GM23338 (cell line): ENCODE measurements around the gene GARIN6. TPM values are rescaled to one million over a fixed set of nuclear protein-coding genes. Genes with fewer than 3 reads are reported as not detected.

Experiments
- ATAC-seq: fragments of 200-7000 bp; cut with Tn5 transposase; 3 replicates; pipeline ENCODE4 v1.9.1; 2020
- DNase-seq: peaks from one replicate; pipeline ENCODE4 v3.0.0-alpha.2; 2015; ENCODE audit warnings: low spot score
- H2AFZ ChIP-seq: fragments of 200-600 bp; sonication (generic); 2 replicates; pipeline ENCODE4 v1.8.0; 2016; ENCODE audit warnings: antibody characterized with exemption, mild to moderate bottlenecking, moderate library complexity
- H3F3A ChIP-seq: fragments of 200-600 bp; sonication (generic); replicated peaks from 2 replicates; pipeline ENCODE4 v1.8.0; 2017; ENCODE audit warnings: antibody characterized with exemption, mixed run types, low read depth
- H3K27ac ChIP-seq: fragments of 200-600 bp; sonication (generic); 2 replicates; pipeline ENCODE4 v1.6.1; 2016; ENCODE audit warnings: low read depth
- H3K27me3 ChIP-seq: fragments of 200-600 bp; sonication (generic); 2 replicates; pipeline ENCODE4 v1.8.0; 2016; ENCODE audit warnings: mild to moderate bottlenecking, mixed run types, moderate library complexity; ENCODE audit not compliant: insufficient read depth
- H3K36me3 ChIP-seq: fragments of 200-600 bp; sonication (generic); 2 replicates; pipeline ENCODE4 v1.8.0; 2016; ENCODE audit warnings: mild to moderate bottlenecking; ENCODE audit not compliant: insufficient read depth
- H3K4me1 ChIP-seq: fragments of 200-600 bp; sonication (generic); 2 replicates; pipeline ENCODE4 v1.8.0; 2016; ENCODE audit warnings: mild to moderate bottlenecking, moderate library complexity; ENCODE audit not compliant: insufficient read depth
- H3K4me2 ChIP-seq: fragments of 200-600 bp; sonication (generic); 2 replicates; pipeline ENCODE4 v1.7.1; 2017; ENCODE audit warnings: mixed run types
- H3K4me3 ChIP-seq: fragments of 200-600 bp; sonication (generic); 2 replicates; pipeline ENCODE4 v1.6.1; 2016; ENCODE audit warnings: mixed run types
- H3K79me2 ChIP-seq: fragments of 200-600 bp; sonication (generic); replicated peaks from 2 replicates; pipeline ENCODE4 v1.8.0; 2017; ENCODE audit warnings: mild to moderate bottlenecking; ENCODE audit not compliant: insufficient read depth
- H3K9me2 ChIP-seq: fragments of 200-600 bp; sonication (generic); 2 replicates; pipeline ENCODE4 v1.8.0; 2017; ENCODE audit not compliant: insufficient read depth
- H4K20me1 ChIP-seq: fragments of 200-600 bp; sonication (generic); replicated peaks from 2 replicates; pipeline ENCODE4 v1.8.0; 2017; ENCODE audit warnings: mild to moderate bottlenecking; ENCODE audit not compliant: insufficient read depth
- H3K27ac Mint-ChIP-seq: 2 replicates; pipeline ENCODE4 v1.8.0; 2020; ENCODE audit warnings: inconsistent platforms, mild to moderate bottlenecking, moderate library complexity, mixed read lengths
- H3K27me3 Mint-ChIP-seq: 3 replicates; pipeline ENCODE4 v1.8.0; 2022; ENCODE audit warnings: low read depth, mild to moderate bottlenecking, moderate library complexity, mixed read lengths, inconsistent platforms; ENCODE audit not compliant: insufficient read depth, poor library complexity
- H3K36me3 Mint-ChIP-seq: 3 replicates; pipeline ENCODE4 v1.8.0; 2021; ENCODE audit warnings: low read depth, mild to moderate bottlenecking, inconsistent platforms, moderate library complexity, mixed read lengths
- H3K4me1 Mint-ChIP-seq: 3 replicates; pipeline ENCODE4 v1.8.0; 2020; ENCODE audit warnings: mild to moderate bottlenecking, inconsistent platforms, mixed read lengths
- H3K4me3 Mint-ChIP-seq: 3 replicates; pipeline ENCODE4 v1.8.0; 2021; ENCODE audit warnings: moderate library complexity, mild to moderate bottlenecking, inconsistent platforms, mixed read lengths
- H3K9me3 Mint-ChIP-seq: 3 replicates; pipeline ENCODE4 v1.8.0; 2020; ENCODE audit warnings: moderate library complexity, mild to moderate bottlenecking, inconsistent platforms, mixed read lengths
- CREB1 ChIP-seq: fragments of 250-450 bp; sonication (Bioruptor Pico); IDR thresholded peaks from 2 replicates; pipeline ENCODE4 v1.5.0; 2020; ENCODE audit warnings: low read depth, mild to moderate bottlenecking, moderate library complexity
- CTCF ChIP-seq, 2 experiments: fragments of 200-600 bp in 1 of 2; sonication (generic) in 1 of 2; conservative IDR thresholded peaks; 2 replicates each; pipeline versions ENCODE4 v1.5.1 to v1.6.1; 2016 to 2017; ENCODE audit warnings: antibody characterized with exemption in 2 of 2, low read depth in 2 of 2, mild to moderate bottlenecking in 2 of 2, moderate library complexity in 1 of 2
- EZH2 ChIP-seq: fragments of 200-600 bp; sonication (generic); IDR thresholded peaks from one replicate; pipeline ENCODE4 v1.8.0; 2017; ENCODE audit warnings: antibody characterized with exemption, mild to moderate bottlenecking, low read depth; ENCODE audit not compliant: unreplicated experiment
- EZH2phosphoT487 ChIP-seq: fragments of 200-600 bp; sonication (generic); IDR thresholded peaks from one replicate; pipeline ENCODE4 v1.8.1; 2018; ENCODE audit warnings: antibody characterized with exemption; ENCODE audit not compliant: unreplicated experiment
- JUNB ChIP-seq: IDR thresholded peaks from one replicate; pipeline ENCODE4 v1.6.1; 2016; ENCODE audit warnings: antibody characterized with exemption; ENCODE audit not compliant: unreplicated experiment
- NANOG ChIP-seq: IDR thresholded peaks from 2 replicates; pipeline ENCODE4 v1.6.1; 2016; ENCODE audit warnings: antibody characterized with exemption, borderline replicate concordance
- STAT1 ChIP-seq: IDR thresholded peaks from one replicate; pipeline ENCODE4 v1.6.1; 2016; ENCODE audit warnings: antibody characterized with exemption; ENCODE audit not compliant: unreplicated experiment
- ZNF331 ChIP-seq: fragments of 250-450 bp; sonication (Bioruptor Pico); IDR thresholded peaks from 2 replicates; pipeline ENCODE4 v1.5.0; 2020; ENCODE audit warnings: low read depth, mild to moderate bottlenecking, moderate library complexity
- polyA plus RNA-seq: library from polyadenylated mRNA; unstranded; fragments of >200 nt; fragmentation: Nextera tagmentation; extraction: Ambion mirVana; gene quantifications from 2 replicates; pipeline ENCODE4 v1.2.1, GENCODE V29; 2016
- total RNA-seq: library from RNA; depleted of rRNA; stranded (reverse); fragments of >200 nt; shearing (Covaris generic); gene quantifications from 2 replicates; pipeline ENCODE4 v1.2.3, GENCODE V29; 2014
- TF ChIP-seq, protein P1 (sequence below): IDR thresholded peaks from 2 replicates; pipeline ENCODE4 v1.6.1; 2016; ENCODE audit warnings: antibody characterized with exemption
- TF ChIP-seq, protein P2 (sequence below): fragments of 250-450 bp; sonication (Bioruptor Pico); IDR thresholded peaks from 2 replicates; pipeline ENCODE4 v1.5.0; 2020; ENCODE audit warnings: mild to moderate bottlenecking, moderate library complexity

GARIN6 gene
- total and polyA plus RNA-seq, 2 experiments from 2014 or later, result 0.44 TPM; not detected in 1

- TF ChIP-seq CREB1 (CRISPR knock-in tag), result no peak
- TF ChIP-seq, protein P1, sequence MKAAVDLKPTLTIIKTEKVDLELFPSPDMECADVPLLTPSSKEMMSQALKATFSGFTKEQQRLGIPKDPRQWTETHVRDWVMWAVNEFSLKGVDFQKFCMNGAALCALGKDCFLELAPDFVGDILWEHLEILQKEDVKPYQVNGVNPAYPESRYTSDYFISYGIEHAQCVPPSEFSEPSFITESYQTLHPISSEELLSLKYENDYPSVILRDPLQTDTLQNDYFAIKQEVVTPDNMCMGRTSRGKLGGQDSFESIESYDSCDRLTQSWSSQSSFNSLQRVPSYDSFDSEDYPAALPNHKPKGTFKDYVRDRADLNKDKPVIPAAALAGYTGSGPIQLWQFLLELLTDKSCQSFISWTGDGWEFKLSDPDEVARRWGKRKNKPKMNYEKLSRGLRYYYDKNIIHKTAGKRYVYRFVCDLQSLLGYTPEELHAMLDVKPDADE, result no peak
- TF ChIP-seq CTCF (conservative IDR thresholded peaks at IDR 0.05; ENCODE audit: low read depth in 2 of 2), result peak; percentile 95 to 96
- no peak for TF ChIP-seq EZH2
These were observed 28.0 kb upstream of the GARIN6 start (continued) for GRCh38 chr12:99619389-99620158.

DNA sequence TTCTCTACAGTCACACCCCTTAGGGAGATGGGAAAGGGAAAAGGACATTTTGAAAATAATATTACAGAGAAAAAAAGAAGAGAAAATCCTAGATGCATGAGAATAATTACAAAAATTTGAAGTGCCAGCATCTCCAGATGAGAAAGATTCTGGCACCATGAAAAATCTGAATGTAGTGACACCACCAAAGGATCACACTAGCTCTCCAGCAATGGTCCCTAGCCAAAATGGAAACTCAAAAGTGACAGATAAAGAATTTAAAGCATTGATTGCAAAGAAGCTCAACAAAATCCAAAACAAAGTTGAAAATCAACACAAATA lies 27.4 kb upstream of the GARIN6 start:
- H4K20me1 ChIP-seq, result no peaks in the 10 kb centered on the region
- ATAC-seq (no peak), DNase-seq (no peak)
- H3K9me3 Mint-ChIP-seq, result no peaks in the 10 kb centered on the region; the same call in 1 of the 3 replicates
- no peak overlapping the region for H3K4me3 Mint-ChIP-seq
- H3K36me3 ChIP-seq, result no peaks in the 10 kb centered on the region
- peaks cover 4% of the 10 kb centered on the region; the same call in 1 of the 3 replicates for H3K36me3 Mint-ChIP-seq
- H3K4me3 ChIP-seq, result no peak overlapping the region
- H3F3A ChIP-seq, result no peaks in the 10 kb centered on the region
- H3K79me2 ChIP-seq, result no peaks in the 10 kb centered on the region
- no peak overlapping the region for H3K4me2 ChIP-seq
- H3K27ac ChIP-seq, result no peak overlapping the region
- no peaks in the 10 kb centered on the region for H3K27me3 ChIP-seq
- H3K4me1 ChIP-seq, result peaks cover 4% of the 10 kb centered on the region; the same call in 1 of the 2 replicates
- no peak overlapping the region for H3K27ac Mint-ChIP-seq
- H3K4me1 Mint-ChIP-seq, result no peaks in the 10 kb centered on the region
- no peak overlapping the region for H2AFZ ChIP-seq
- no peaks in the 10 kb centered on the region for H3K9me2 ChIP-seq
- peaks cover 1% of the 10 kb centered on the region for H3K27me3 Mint-ChIP-seq
- TF ChIP-seq, protein P1, result no peak
- TF ChIP-seq, protein P2, sequence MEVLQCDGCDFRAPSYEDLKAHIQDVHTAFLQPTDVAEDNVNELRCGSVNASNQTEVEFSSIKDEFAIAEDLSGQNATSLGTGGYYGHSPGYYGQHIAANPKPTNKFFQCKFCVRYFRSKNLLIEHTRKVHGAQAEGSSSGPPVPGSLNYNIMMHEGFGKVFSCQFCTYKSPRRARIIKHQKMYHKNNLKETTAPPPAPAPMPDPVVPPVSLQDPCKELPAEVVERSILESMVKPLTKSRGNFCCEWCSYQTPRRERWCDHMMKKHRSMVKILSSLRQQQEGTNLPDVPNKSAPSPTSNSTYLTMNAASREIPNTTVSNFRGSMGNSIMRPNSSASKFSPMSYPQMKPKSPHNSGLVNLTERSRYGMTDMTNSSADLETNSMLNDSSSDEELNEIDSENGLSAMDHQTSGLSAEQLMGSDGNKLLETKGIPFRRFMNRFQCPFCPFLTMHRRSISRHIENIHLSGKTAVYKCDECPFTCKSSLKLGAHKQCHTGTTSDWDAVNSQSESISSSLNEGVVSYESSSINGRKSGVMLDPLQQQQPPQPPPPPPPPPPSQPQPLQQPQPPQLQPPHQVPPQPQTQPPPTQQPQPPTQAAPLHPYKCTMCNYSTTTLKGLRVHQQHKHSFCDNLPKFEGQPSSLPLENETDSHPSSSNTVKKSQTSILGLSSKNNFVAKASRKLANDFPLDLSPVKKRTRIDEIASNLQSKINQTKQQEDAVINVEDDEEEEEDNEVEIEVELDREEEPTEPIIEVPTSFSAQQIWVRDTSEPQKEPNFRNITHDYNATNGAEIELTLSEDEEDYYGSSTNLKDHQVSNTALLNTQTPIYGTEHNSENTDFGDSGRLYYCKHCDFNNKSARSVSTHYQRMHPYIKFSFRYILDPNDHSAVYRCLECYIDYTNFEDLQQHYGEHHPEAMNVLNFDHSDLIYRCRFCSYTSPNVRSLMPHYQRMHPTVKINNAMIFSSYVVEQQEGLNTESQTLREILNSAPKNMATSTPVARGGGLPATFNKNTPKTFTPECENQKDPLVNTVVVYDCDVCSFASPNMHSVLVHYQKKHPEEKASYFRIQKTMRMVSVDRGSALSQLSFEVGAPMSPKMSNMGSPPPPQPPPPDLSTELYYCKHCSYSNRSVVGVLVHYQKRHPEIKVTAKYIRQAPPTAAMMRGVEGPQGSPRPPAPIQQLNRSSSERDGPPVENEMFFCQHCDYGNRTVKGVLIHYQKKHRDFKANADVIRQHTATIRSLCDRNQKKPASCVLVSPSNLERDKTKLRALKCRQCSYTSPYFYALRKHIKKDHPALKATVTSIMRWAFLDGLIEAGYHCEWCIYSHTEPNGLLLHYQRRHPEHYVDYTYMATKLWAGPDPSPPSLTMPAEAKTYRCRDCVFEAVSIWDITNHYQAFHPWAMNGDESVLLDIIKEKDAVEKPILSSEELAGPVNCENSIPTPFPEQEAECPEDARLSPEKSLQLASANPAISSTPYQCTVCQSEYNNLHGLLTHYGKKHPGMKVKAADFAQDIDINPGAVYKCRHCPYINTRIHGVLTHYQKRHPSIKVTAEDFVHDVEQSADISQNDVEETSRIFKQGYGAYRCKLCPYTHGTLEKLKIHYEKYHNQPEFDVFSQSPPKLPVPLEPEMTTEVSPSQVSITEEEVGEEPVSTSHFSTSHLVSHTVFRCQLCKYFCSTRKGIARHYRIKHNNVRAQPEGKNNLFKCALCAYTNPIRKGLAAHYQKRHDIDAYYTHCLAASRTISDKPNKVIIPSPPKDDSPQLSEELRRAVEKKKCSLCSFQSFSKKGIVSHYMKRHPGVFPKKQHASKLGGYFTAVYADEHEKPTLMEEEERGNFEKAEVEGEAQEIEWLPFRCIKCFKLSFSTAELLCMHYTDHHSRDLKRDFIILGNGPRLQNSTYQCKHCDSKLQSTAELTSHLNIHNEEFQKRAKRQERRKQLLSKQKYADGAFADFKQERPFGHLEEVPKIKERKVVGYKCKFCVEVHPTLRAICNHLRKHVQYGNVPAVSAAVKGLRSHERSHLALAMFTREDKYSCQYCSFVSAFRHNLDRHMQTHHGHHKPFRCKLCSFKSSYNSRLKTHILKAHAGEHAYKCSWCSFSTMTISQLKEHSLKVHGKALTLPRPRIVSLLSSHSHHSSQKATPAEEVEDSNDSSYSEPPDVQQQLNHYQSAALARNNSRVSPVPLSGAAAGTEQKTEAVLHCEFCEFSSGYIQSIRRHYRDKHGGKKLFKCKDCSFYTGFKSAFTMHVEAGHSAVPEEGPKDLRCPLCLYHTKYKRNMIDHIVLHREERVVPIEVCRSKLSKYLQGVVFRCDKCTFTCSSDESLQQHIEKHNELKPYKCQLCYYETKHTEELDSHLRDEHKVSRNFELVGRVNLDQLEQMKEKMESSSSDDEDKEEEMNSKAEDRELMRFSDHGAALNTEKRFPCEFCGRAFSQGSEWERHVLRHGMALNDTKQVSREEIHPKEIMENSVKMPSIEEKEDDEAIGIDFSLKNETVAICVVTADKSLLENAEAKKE, result no peak
- no peak for TF ChIP-seq EZH2phosphoT487
- TF ChIP-seq NANOG, result no peak
- no peak for TF ChIP-seq JUNB
- no peak for TF ChIP-seq STAT1
- no peak for TF ChIP-seq ZNF331 (CRISPR knock-in tag)
